ENCODE results near the gene BLOC1S2.
"Not testable (repeated sequence)": the region's sequence is repeated elsewhere in the genome, so short reads cannot be mapped to it uniquely, and the experiment has no call there.

The BLOC1S2 gene

GRCh38 chr10:100307684-100308083 is 21.2 kb upstream of the BLOC1S2 start:
- TF ChIP-seq POLR2A (IDR thresholded peaks at IDR 0.05; ENCODE audit: low read length) = no peak
- no peak for TF ChIP-seq GATA1 (IDR thresholded peaks at IDR 0.05; ENCODE audit: low read depth, low read length)

GRCh38 chr10:100306861-100307260 is 20.4 kb upstream of the BLOC1S2 start:
- TF ChIP-seq GATA1 (IDR thresholded peaks at IDR 0.05; ENCODE audit: low read depth, low read length) = no peak
- no peak for DNase-seq

More at GRCh38 chr10:100307684-100308083, 21.2 kb upstream of the BLOC1S2 start:
- no peak for DNase-seq

GRCh38 chr10:100304414-100304813 is 17.9 kb upstream of the BLOC1S2 start:
- no peak for DNase-seq
- TF ChIP-seq GATA1 (IDR thresholded peaks at IDR 0.05; ENCODE audit: low read depth, low read length) (no peak), POLR2A (IDR thresholded peaks at IDR 0.05; ENCODE audit: low read length) (no peak)

GRCh38 chr10:100303724-100304319 is 17.3 kb upstream of the BLOC1S2 start:
- peak; percentile 9 to 25 for DNase-seq
- TF ChIP-seq GATA1 (IDR thresholded peaks at IDR 0.05; ENCODE audit: low read depth, low read length) (no peak), POLR2A (IDR thresholded peaks at IDR 0.05; ENCODE audit: low read length) (no peak)

DNA sequence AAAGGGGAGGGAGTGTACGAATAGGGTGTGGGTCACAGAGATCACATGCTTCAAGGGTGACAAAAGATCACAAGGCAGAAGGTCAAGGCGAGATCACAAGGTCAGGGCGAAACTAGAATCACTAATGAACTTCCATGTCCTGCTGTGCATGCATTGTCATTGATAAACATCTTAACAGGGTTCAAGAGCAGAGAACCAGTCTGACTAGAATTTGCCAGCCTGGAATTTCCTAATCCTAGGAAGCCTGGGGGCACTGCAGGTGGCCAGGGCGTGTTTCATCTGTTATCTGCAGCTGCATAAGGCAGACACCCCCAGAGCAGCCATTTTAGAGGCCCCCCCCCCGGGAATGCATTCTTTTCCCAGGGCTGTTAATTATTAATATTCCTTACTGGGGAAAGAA is 14.6 kb upstream of the BLOC1S2 start:
- not testable (repeated sequence) for DNase-seq

- no peak for DNase-seq
- no peak for TF ChIP-seq GATA1 (IDR thresholded peaks at IDR 0.05; ENCODE audit: low read depth, low read length)
- no peak for TF ChIP-seq POLR2A (IDR thresholded peaks at IDR 0.05; ENCODE audit: low read length)
These were observed 10.8 kb upstream of the BLOC1S2 start for GRCh38 chr10:100297242-100297641.

- TF ChIP-seq GATA1 (IDR thresholded peaks at IDR 0.05; ENCODE audit: low read depth, low read length) (no peak), POLR2A (IDR thresholded peaks at IDR 0.05; ENCODE audit: low read length) (no peak)
These were observed 6.6 kb upstream of the BLOC1S2 start for GRCh38 chr10:100293066-100293465.

DNA sequence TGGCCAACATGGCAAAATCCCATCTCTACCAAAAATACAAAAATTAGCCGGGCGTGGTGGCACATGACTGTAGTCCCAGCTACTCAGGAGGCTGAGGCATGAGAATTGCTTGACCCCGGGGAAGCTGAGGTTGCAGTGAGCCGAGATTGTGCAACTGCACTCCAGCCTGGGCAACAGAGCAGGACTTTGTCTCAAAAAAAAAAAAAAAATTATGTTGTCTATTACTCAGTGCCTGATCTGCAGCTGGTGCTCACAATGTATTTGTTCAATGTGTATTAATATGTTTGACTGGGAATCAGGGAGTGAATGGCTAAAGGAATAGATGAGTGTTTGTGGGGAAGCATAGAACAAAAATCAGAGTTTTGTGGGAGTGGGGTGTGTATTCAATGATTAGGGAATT is 5.8 kb upstream of the BLOC1S2 start:
- DNase-seq = not testable (repeated sequence)

More at GRCh38 chr10:100293066-100293465, 6.6 kb upstream of the BLOC1S2 start:
- no peak for DNase-seq

GRCh38 chr10:100291356-100291755 is 4.9 kb upstream of the BLOC1S2 start:
- TF ChIP-seq GATA1 (IDR thresholded peaks at IDR 0.05; ENCODE audit: low read depth, low read length) = no peak
- no peak for DNase-seq

- TF ChIP-seq POLR2A (IDR thresholded peaks at IDR 0.05; ENCODE audit: low read length) (no peak), GATA1 (IDR thresholded peaks at IDR 0.05; ENCODE audit: low read depth, low read length) (peak; percentile 45)
- DNase-seq = peak; percentile 60 to 78
These were observed 3.2 kb upstream of the BLOC1S2 start for GRCh38 chr10:100289641-100290040.

DNA sequence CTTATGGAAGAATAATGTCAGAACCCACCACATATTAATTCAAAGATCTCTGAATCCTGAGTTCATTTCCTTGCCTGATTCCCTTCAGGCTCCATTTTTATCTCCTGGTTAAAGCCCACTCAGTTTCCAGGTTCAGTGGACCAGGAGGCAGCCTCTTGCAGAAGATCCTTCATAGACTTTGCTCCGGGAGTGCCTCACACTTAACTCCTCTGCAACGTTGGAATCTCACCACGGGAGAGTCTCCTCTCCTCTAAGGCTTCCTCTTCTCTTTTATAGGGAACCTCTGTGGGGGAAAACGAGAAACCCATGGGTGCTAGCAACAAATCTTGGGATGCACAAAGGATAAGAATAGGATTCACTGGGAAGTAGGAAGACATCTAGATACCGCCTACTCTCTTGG is 1.7 kb upstream of the BLOC1S2 start:
- no peak for TF ChIP-seq GATA1 (IDR thresholded peaks at IDR 0.05; ENCODE audit: low read depth, low read length)
- no peak for TF ChIP-seq POLR2A (IDR thresholded peaks at IDR 0.05; ENCODE audit: low read length)
- DNase-seq = no peak

GRCh38 chr10:100287756-100288155 is 1.3 kb upstream of the BLOC1S2 start:
- TF ChIP-seq POLR2A (IDR thresholded peaks at IDR 0.05; ENCODE audit: low read length) (no peak), GATA1 (IDR thresholded peaks at IDR 0.05; ENCODE audit: low read depth, low read length) (no peak)
- DNase-seq = no peak

GRCh38 chr10:100285326-100285725 is 1.2 kb downstream of the BLOC1S2 start:
- not testable (repeated sequence) for DNase-seq

- no peak for TF ChIP-seq POLR2A (IDR thresholded peaks at IDR 0.05; ENCODE audit: low read length)
- no peak for TF ChIP-seq GATA1 (IDR thresholded peaks at IDR 0.05; ENCODE audit: low read depth, low read length)
- DNase-seq = no peak
These were observed 3.6 kb downstream of the BLOC1S2 start for GRCh38 chr10:100282907-100283306.

GRCh38 chr10:100276971-100277370 is 9.5 kb downstream of the BLOC1S2 start:
- not testable (repeated sequence) for DNase-seq
